Stimulated activated CD4-positive, alpha-beta T cell treated with anti-CD3 and anti-CD28 coated beads, Interleukin-12 subunit alpha, Interleukin-12 subunit beta, amount 100 ng/mL, for 24 hours (primary cell): ENCODE results near the gene NPIPA1.
"Not testable (repeated sequence)": the region's sequence is repeated elsewhere in the genome, so short reads cannot be mapped to it uniquely, and the experiment has no call there.

Experiments used
- DNase-seq, 2 experiments: peaks; one replicate each; pipeline ENCODE4 v3.0.0-alpha.2; 2020; ENCODE audit warnings: low read depth in 2 of 2

The NPIPA1 gene

DNA sequence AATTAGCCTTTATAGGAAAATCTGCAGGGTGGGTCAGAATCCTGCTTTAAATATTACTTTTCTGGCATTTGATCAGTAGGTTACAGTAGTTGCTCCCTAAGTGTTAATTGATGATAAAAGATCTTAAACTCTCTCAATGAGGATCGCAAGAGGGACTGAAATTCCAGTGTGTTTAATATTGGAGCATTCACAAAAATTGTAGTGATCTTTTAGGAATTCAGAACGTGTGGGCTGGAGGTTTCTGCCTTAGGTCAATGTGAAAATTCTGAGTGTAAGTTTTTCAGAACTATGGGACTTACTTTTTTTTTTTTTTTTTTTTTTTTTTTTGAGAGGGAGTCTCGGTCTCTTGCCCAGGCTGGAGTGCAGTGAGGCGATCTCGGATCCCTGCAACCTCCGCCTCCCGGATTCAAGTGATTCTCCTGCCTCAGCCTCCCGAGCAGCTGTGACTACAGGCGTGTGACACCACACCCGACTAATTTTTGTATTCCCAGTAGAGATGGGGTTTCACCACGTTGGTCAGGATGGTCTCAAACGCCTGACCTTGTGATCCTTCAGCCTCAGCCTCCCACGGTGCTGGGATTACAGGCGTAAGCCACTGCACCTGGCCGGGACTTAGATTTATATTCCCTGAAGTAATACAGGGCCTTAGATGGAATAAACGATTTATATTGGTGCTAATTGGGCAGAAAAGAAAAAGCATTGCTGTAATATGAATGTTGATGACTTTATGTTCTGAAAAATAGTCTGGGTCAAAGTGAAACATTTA lies 39.9 kb downstream of the NPIPA1 start:
- not testable (repeated sequence) for DNase-seq

DNA sequence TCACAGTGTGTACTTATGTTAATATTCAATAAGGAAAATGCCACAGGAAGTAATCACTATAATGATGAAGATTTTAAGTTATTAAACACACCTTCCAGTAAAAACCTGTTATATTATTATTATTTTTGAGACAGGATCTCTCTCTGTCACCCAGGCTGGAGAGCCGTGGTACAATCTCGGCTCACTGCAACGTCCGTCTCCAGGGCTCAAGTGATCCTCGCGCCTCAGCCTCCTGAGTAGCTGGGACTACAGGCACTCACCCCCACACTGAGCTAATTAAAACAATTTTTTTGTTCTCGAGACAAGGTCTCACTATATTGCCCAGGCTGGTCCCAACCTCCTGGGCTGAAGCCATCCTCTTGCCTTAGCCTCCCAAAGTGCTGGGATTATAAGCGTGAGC lies 41.0 kb downstream of the NPIPA1 start:
- not testable (repeated sequence) for DNase-seq

- DNase-seq, result not testable (repeated sequence)
These were observed 41.7 kb downstream of the NPIPA1 start for GRCh38 chr16:14978908-14979307.

GRCh38 chr16:14981234-14981633 lies 44.0 kb downstream of the NPIPA1 start:
- DNase-seq, result not testable (repeated sequence)

GRCh38 chr16:14982521-14982920 lies 45.3 kb downstream of the NPIPA1 start:
- not testable (repeated sequence) for DNase-seq

DNA sequence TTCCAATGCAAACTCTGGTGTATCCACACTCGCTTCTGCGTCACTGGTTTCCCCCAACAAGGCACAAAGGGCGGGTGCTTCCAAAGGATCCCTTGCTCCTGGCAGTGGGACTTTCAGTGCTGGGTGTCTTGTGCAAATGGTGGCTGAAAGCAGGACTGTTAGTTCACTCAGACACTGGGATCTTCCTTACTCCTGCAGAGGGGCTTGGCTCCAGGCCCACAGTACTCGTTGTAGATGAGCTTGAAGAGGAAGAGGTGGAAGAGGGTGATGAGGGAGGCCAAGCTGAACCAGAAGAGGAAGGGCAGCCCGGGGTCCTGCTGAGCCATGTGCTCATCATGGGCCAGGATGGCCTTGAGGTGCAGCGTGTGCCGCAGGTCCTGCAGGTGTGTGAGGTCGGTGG lies 50.8 kb downstream of the NPIPA1 start:
- DNase-seq, result not testable (repeated sequence)

DNA sequence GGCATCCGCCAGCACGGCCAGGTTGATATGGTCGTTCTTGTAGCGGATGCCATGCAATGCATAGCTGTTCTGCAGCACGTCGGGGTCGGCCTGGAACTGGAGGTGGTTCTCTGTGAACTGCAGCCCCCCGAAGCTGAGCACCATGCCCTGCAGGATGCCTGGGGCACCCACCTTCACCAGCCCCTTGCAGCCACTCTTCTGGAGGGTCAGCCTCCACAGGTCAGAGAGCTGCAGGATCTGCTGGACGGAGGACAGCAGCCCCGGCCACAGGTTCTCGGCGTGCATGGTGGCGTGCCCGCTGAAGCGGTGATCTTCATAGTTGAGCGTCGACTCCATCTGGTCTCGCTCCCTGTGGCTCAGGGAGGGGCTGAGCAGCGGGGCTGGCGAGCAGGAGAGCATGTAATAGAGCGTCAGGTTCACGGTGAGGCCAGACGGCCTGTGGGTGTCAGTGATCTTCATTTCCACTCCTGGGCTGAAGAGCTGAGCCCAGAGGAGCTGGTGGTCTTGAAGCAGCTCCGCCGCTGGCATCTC lies 51.5 kb downstream of the NPIPA1 start:
- not testable (repeated sequence) for DNase-seq

DNA sequence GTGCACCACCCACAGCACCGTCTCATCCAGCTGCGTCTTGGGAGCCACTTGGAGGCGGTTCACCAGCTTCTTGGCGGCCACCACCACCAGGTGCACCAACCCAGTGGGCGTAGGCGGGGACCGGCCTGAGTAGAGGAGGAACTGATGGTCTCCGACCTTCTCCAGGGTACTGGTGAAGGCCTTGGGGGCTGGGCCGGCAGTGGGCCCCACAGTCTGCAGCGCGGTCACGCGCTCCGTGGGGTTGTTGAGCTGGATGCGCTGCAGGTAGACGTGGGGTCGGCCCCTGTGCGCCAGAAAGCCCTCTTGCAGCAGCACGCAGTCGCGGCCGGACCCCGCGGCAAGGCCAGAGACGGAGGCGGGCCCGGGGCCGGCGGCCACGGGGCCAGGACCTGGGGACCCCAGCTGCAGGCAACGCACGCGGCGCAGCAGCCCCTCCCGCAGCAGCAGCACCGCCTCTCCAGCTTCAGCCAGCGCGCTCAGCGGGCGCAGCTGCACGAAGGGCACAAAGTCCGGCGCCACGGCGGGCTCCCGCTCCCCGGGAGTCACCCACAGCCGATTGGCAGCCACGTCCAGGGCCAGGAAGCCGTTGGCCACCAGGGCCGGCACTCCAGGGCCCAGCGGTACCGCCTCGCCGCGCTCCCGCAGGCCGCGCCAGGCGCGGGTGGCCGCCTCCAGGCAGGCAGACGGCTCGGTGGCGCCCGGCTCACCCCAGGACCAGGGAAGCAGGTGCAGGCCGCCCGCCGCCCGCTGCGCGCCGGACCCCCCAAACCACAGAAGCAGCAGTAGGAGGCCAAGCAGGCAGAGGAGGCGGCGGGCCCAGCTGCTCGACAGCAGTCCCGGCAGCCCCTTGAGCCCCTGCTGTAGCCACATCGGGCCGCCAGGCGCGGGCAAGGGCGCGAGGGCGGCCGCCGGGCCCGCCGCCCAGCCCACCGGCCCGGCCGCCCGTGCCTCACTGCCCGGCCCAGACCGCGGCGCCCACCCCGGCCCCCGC lies 52.3 kb downstream of the NPIPA1 start:
- DNase-seq, result not testable (repeated sequence)

GRCh38 chr16:14993277-14994151 lies 56.3 kb downstream of the NPIPA1 start:
- not testable (repeated sequence) for DNase-seq

DNA sequence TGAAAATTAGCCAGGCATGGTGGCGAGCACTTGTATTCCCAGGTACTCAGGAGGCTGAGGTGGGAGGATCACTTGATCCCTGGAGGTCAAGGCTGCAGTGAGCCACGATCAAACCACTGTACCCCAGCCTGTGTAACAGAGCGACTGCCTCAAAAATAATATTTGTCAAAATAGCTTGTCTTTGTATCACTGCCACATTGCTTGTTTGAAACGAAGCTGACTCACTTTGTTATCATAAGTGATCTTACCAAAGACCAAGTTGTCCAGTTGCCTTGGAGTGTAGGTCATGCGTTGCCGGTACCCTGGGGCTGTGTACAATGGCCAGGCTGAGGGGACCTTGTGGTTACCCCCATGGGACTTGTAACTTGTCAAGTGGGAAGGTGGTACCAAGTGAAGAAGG lies 59.5 kb downstream of the NPIPA1 start:
- not testable (repeated sequence) for DNase-seq

DNA sequence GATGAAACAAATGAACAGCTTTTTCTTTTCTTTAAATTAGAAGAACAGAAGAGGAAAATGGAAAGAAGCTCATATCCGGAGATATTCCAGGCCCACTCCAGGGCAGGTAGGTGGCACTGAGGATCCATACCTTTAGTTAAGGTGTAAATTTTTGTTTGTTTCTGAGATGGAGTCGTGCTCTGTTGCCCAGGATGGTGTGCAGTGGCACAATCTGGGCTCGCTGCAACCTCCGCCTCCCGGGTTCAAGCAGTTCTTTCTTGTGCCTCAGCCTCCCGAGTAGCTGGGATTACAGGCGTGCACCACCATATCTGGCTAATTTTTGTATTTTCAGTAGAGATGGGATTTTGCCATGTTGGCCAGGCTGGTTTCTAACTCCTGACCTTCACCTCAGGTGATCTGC lies 61.1 kb downstream of the NPIPA1 start:
- DNase-seq, result not testable (repeated sequence)

DNA sequence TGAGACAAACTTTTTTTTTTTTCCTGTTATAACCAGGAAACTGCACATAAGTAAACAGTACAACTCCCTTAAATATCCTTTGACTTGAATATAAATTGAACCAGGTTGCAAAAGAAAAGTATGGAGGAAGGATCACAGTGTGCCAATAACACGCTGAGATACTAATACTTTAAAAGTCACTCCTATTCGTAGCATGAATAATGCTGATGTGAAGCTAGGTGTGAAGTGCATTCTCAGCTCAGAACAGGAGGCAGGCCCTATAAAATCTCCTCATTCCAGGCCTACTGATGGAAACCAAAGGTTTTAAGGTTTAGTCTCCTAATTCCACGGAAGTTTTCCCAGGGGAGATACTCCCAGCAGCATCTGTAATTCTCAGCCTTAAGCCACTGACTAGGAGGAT lies 62.6 kb downstream of the NPIPA1 start:
- DNase-seq, result not testable (repeated sequence)
